Anterior cingulate cortex (tissue), 58 donors: ENCODE measurements around the gene FAM72D.
"Not testable (repeated sequence)": the region's sequence is repeated elsewhere in the genome, so short reads cannot be mapped to it uniquely, and the experiment has no call there.

ENCODE experiments used
- DNase-seq, 58 donors: peaks; one replicate each; lab custom pipeline; 2025; lab: John Stamatoyannopoulos, UW

The FAM72D gene

GRCh38 chr1:145095284-145096057 lies at the start of gene FAM72D, which contains the start of gene SRGAP2B:
FAM72D (plus strand) TSS chr1:145095974; CDS start chr1:145096848, 874 bp downstream.
SRGAP2B (minus strand) TSS chr1:145095328; CDS start chr1:145092901, 2,427 bp downstream.
- not testable (repeated sequence) for DNase-seq

GRCh38 chr1:145047553-145047952 lies 48.2 kb upstream of the FAM72D start:
- not testable (repeated sequence) for DNase-seq

GRCh38 chr1:145048181-145048856 lies 47.5 kb upstream of the FAM72D start:
- not testable (repeated sequence) for DNase-seq

DNA sequence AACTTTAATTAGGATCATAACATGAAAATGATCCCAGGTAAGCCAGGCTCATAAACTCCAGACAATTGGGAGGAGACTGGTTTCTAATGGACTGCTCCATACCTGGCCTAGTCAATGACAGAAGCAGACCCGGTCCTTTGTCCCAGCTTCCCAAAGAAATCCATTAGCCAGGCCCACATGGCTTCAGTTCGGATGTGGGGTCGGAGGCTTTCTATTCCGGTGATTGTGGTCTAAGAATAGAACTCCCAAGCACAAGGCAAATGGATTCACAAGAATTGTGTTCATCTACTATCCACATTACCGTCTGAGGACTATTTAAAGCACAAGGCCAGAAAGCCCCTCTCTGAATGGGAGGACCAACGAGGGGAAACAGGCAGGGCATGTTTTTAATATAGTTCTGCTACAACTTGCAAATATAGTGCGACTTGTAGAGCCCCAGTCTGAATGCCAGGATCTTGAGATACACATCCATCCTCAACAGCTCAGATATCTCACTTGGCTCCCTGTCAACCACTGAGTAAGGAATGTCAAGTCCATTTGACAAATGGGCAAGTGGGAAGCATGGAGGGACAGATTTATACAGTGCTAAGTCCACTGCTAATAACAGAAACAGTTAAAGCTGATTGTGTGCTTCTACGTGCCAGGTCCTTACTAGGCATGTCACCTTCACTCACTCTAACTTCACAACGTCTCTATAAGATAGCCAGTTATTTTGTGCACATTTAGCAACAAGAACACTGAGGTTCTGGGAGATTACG lies 43.6 kb upstream of the FAM72D start:
- not testable (repeated sequence) for DNase-seq

GRCh38 chr1:145053428-145053827 lies 42.3 kb upstream of the FAM72D start:
- not testable (repeated sequence) for DNase-seq

DNA sequence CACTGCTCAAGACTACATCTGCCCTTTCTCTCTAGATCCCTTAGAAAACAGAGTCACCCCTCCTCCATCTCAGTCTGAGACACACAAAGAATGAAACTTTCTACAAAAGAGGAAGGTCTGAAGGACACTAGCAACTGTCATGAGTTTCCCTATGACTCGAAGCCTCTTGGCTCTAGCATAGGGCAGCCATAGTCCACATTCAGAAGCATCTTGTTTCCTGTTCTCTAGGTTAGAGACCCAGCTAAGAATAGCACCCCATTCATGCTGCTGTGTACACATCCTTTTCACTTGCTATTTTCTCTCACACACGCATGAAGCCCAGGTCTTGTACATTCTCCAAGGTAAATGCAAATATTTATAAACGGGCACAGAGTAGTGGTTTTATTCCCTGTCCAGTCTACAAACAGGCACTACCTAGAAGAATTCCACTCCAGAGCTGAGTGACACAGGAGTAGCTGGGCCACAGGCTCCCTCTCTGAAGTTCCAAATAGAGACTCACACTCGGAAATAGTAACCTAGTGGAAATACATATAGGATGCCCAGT lies 40.5 kb upstream of the FAM72D start:
- DNase-seq, result not testable (repeated sequence)

DNA sequence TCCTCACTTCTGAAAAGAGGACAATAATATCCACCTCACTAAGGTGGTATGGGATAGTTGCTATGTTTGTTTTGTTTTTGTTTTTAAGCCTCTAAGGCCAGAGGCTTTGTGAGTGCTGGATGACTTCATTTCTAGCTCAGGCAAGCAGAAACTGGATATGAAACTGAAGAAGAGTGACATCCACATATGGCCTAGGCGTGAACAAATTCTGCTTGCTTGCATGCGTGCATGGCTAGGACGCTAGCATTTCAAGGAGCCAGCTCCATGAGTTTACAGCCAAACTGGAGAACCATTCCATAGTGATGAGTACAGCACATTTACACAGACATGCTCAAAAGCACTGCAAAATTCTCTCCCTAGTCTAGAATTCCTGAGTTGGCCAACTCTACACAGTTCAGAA lies 37.6 kb upstream of the FAM72D start:
- DNase-seq, result not testable (repeated sequence)

GRCh38 chr1:145063285-145063684 lies 32.5 kb upstream of the FAM72D start:
- DNase-seq, result not testable (repeated sequence)

GRCh38 chr1:145063941-145064648 lies 31.7 kb upstream of the FAM72D start:
- not testable (repeated sequence) for DNase-seq

- not testable (repeated sequence) for DNase-seq
Observed at GRCh38 chr1:145065194-145065826, 30.5 kb upstream of the FAM72D start.

DNA sequence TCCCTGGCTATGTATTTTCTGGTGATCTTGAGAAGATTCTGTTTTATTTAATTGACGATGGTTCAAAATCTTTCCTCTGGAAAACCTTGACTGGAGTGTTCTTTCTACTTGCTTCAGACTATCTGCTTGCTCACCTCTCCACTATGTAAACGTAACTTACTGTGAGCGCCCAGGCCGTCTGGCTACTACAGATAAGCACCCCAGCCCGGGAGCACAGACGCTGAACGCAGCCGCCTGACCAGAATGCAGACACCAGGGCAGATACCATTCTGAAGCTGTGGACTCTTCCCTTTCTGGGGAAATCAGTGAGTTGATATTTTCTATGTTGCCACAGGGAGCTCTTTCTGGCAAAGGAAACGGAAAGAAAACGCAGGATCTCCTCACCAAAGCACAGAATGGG lies 29.3 kb upstream of the FAM72D start:
- DNase-seq, result not testable (repeated sequence)

GRCh38 chr1:145071569-145071968 lies 24.2 kb upstream of the FAM72D start:
- DNase-seq, result not testable (repeated sequence)

GRCh38 chr1:145074021-145074559 lies 21.7 kb upstream of the FAM72D start:
- DNase-seq, result not testable (repeated sequence)

DNA sequence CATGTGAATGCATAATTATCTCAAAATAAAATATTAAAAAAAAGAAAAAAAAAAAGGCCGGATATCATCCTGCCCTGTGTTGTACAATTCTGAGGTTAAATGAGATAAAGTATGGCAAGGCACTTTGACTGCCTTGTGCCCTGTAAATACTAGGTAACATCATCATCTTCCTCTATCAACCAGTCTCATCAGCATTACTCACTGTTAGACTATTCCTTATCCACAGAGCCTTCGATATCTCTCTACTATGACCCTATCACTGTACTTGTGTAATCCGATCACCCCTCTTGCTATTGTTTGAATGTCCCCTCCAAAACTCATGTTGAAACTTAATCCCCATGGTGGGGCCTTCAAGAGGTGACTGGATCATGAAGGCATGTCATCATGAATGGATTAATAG lies 18.9 kb upstream of the FAM72D start:
- DNase-seq, result not testable (repeated sequence)

DNA sequence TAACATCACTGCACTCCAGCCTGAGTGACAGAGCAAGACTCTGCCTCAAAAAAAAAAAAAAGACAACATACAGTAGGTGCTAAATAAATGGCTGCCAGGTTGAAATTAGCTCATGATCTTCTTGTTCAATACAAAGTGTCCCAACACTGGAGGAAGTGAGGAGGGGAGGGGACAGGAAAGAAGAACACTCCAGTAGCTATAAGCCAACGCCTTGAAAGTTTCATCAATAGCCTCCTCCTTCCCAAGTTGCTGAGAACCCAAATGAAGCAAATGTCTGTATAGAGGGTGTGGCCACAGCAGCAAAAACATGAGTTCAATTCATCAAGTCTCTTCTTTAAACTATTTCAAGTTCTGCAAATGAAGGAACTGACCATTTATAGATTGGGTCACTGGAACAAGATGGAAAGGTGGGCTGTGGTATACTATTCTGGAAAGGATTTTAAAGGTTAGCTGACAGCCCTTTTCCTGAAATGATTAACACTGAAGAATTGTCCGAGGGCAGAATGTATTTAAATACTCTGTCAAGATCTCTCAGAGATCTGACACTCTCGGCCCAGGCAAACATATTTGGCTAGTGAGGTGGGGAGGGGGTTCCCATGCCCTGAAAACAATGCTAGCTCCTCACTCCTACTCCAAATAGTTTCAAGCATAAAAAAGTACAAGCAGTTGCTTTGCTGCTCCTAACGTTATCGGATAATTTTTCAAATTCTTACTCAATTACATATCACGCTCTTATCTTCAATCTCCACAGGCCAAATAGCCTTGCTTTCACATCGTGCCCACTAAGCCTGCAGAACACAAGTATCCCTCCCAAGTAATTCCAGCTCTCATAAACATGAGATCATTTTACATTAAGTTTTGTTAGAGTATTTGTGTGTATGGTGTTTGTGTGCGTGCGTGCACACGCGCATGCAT lies 17.6 kb upstream of the FAM72D start:
- not testable (repeated sequence) for DNase-seq

- DNase-seq, result not testable (repeated sequence)
Observed at GRCh38 chr1:145078787-145079370, 16.9 kb upstream of the FAM72D start.

DNA sequence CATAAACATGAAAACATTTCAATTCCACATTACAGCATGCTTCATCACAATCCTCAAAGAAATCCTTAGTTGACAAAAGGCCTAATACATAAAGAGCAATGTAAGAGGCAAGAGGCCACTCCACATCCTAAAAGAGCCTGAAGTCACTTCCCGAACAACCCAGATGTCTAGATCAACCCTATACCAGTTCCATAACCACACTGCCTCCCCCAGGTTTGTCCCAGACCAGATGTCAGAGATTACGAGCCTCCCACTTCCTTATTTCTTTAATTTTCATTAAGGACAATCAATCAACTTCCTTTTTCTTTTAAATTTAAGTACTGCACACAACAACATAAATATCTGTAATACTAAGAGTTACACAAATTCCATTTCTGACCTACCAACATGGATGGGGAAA lies 16.0 kb upstream of the FAM72D start:
- not testable (repeated sequence) for DNase-seq

GRCh38 chr1:145080193-145080592 lies 15.6 kb upstream of the FAM72D start:
- DNase-seq, result not testable (repeated sequence)
